Transverse colon (tissue), 4 donors: Measurements from ENCODE around the gene NCK2.

Source experiments
- EP300 ChIP-seq: sonication (generic); formaldehyde crosslinking; IDR thresholded peaks from one replicate; pipeline ENCODE4 v1.6.1; 2017; ENCODE audit warnings: antibody characterized with exemption, low read depth
- POLR2AphosphoS5 ChIP-seq, 3 donors: sonication (generic); formaldehyde crosslinking; IDR thresholded peaks; one replicate each; pipeline ENCODE4 v1.6.1; 2016; ENCODE audit warnings: antibody characterized with exemption in 3 of 3
- TF ChIP-seq, protein P1 (sequence below), 5 experiments: fragments of 200-600 bp in 3 of 5; fragments of 450-650 bp in 2 of 5; sonication (generic) in 3 of 5; IDR thresholded peaks; 1 replicate in 2 of 5; 2 replicates in 3 of 5; pipeline ENCODE4 v1.5.1; 2016 to 2017; ENCODE audit warnings: antibody characterized with exemption in 5 of 5, inconsistent platforms in 3 of 5, mild to moderate bottlenecking in 2 of 5, moderate library complexity in 1 of 5

- no peak for TF ChIP-seq POLR2AphosphoS5 (IDR thresholded peaks at IDR 0.05)
- TF ChIP-seq, protein P1, sequence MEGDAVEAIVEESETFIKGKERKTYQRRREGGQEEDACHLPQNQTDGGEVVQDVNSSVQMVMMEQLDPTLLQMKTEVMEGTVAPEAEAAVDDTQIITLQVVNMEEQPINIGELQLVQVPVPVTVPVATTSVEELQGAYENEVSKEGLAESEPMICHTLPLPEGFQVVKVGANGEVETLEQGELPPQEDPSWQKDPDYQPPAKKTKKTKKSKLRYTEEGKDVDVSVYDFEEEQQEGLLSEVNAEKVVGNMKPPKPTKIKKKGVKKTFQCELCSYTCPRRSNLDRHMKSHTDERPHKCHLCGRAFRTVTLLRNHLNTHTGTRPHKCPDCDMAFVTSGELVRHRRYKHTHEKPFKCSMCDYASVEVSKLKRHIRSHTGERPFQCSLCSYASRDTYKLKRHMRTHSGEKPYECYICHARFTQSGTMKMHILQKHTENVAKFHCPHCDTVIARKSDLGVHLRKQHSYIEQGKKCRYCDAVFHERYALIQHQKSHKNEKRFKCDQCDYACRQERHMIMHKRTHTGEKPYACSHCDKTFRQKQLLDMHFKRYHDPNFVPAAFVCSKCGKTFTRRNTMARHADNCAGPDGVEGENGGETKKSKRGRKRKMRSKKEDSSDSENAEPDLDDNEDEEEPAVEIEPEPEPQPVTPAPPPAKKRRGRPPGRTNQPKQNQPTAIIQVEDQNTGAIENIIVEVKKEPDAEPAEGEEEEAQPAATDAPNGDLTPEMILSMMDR (IDR thresholded peaks at IDR 0.05) = no peak
- TF ChIP-seq EP300 = no peak
Measured at GRCh38 chr2:105751272-105751671, 6.6 kb downstream of the NCK2 start.
